Mucosa of descending colon (tissue), 3 donors: Measurements from ENCODE around the gene TMEM53. TPM values are rescaled to one million over a fixed set of nuclear protein-coding genes. Genes with fewer than 3 reads are reported as not detected.

Experiments used
- ATAC-seq: fragments of 200-7000 bp; cut with Tn5 transposase; one replicate; pipeline ENCODE4 v1.9.1; 2020; ENCODE audit warnings: mild to moderate bottlenecking, moderate library complexity
- DNase-seq, 3 donors: peaks; one replicate each; pipeline ENCODE4 v3.0.0-alpha.2; 2020
- H3K36me3 ChIP-seq: fragments of 200-600 bp; one replicate; pipeline ENCODE4 v1.8.0; 2021; ENCODE audit warnings: low read depth, mild to moderate bottlenecking
- H3K4me1 ChIP-seq: fragments of 200-600 bp; one replicate; pipeline ENCODE4 v1.8.0; 2021; ENCODE audit warnings: low read depth, mild to moderate bottlenecking
- H3K4me3 ChIP-seq: fragments of 200-600 bp; one replicate; pipeline ENCODE4 v1.8.0; 2021; ENCODE audit warnings: mild to moderate bottlenecking
- H3K9me3 ChIP-seq: fragments of 200-600 bp; one replicate; pipeline ENCODE4 v1.8.0; 2021; ENCODE audit warnings: mild to moderate bottlenecking
- intact Hi-C, 2 donors: fragments of 100-400 bp; cut with DNase I in 1 of 2; cut with micrococcal nuclease in 1 of 2; formaldehyde crosslinking; loops; one replicate each; pipeline versions ENCODE4 v1.11.0 to v1.11.1; 2022; cut with DNase I, micrococcal nuclease
- total RNA-seq, 3 donors: library from RNA; stranded (reverse); fragmentation: NEBNext Ultra II Directional in 2 of 3; extraction: Animal tissue kit (Norgen Biotek cat#: 25700) in 2 of 3; gene quantifications; one replicate each; pipeline versions ENCODE4 v1.2.1 to v1.2.4, GENCODE V29; 2021 to 2023
- TF ChIP-seq, protein P1 (sequence below): fragments of 200-600 bp; IDR thresholded peaks from one replicate; pipeline ENCODE4 v1.8.0; 2022; ENCODE audit warnings: antibody characterized with exemption, mild to moderate bottlenecking
- donor health status: DM: no; HTN: no; CAD: no; lungs with moderate emphysema.
- donor health status: DM: no; HTN: no; CAD: no.
- donor health status: DM: no; HTN: yes; CAD: no.

TMEM53 gene
- total RNA-seq, 3 donors from 2014 or later = 19.3 to 46.0 (median 36.6) TPM

DNA sequence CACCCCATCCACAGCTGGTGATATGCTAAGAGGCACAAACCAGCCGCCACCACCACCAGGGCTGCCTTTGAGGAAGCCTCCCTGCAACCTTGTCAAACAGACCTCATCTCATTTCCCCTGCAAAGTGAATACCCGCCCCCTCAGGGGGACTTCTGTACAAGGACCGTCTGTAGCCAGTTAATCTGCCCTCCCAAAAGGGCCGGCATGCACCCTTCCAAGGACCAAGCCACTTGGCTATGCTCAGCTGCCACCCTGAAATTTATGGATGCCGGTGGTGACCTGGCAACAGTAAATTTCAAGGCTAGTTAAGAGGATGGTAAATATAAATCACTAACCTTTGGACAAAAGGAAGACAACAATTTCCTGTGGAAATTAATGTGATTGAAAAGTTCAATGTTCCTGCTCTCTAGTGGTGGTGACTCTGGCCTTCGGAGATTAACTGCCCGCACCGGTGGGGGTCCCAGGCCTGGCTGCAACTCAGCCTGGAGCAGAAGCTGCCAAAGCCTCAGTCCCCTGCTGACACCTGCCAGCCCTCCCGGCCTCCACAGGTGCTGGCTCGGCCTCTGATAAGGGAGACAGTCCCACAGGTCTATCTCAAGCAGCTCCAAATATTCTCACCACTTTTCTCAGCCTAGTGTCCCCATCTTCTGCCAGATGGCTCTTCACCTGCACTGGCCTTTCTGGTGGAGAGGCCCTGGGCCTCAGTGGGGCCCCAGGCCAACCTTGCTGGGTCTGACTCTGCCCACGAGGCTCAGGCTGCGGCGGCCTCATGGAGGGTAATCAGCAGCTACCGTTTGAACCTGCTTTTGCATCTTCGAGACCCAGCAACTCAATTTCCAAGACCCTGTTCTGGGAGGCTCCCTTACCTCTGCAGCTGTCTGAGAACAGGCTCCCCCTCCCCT lies 12.2 kb downstream of the TMEM53 start:
- Histone ChIP-seq H3K9me3 (no peaks in the 10 kb centered on the region), H3K4me3 (no peak overlapping the region), H3K4me1 (peaks cover 9% of the 10 kb centered on the region), H3K36me3 (no peaks in the 10 kb centered on the region)
- intact Hi-C loops = no loop called here
- no peak for DNase-seq
- peak; percentile 69 for ATAC-seq
- TF ChIP-seq, protein P1, sequence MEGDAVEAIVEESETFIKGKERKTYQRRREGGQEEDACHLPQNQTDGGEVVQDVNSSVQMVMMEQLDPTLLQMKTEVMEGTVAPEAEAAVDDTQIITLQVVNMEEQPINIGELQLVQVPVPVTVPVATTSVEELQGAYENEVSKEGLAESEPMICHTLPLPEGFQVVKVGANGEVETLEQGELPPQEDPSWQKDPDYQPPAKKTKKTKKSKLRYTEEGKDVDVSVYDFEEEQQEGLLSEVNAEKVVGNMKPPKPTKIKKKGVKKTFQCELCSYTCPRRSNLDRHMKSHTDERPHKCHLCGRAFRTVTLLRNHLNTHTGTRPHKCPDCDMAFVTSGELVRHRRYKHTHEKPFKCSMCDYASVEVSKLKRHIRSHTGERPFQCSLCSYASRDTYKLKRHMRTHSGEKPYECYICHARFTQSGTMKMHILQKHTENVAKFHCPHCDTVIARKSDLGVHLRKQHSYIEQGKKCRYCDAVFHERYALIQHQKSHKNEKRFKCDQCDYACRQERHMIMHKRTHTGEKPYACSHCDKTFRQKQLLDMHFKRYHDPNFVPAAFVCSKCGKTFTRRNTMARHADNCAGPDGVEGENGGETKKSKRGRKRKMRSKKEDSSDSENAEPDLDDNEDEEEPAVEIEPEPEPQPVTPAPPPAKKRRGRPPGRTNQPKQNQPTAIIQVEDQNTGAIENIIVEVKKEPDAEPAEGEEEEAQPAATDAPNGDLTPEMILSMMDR = no peak

- Histone ChIP-seq H3K4me1 (peaks cover 9% of the 10 kb centered on the region), H3K9me3 (no peaks in the 10 kb centered on the region), H3K4me3 (no peak overlapping the region), H3K36me3 (no peaks in the 10 kb centered on the region)
- DNase-seq = peak in 2 of 3 donors; percentile 63 to 73
- intact Hi-C loops = no loop called here
- peak; percentile 65 for ATAC-seq
- TF ChIP-seq, protein P1 = no peak
Measured at GRCh38 chr1:44660176-44660575, 14.1 kb downstream of the TMEM53 start.

- Histone ChIP-seq H3K9me3 (no peaks in the 10 kb centered on the region), H3K4me1 (peaks cover 9% of the 10 kb centered on the region), H3K36me3 (no peaks in the 10 kb centered on the region), H3K4me3 (no peak overlapping the region)
- TF ChIP-seq, protein P1 = no peak
- no peak for DNase-seq
- intact Hi-C loops = no loop called here
- no peak for ATAC-seq
Measured at GRCh38 chr1:44659566-44659965, 14.7 kb downstream of the TMEM53 start.

DNA sequence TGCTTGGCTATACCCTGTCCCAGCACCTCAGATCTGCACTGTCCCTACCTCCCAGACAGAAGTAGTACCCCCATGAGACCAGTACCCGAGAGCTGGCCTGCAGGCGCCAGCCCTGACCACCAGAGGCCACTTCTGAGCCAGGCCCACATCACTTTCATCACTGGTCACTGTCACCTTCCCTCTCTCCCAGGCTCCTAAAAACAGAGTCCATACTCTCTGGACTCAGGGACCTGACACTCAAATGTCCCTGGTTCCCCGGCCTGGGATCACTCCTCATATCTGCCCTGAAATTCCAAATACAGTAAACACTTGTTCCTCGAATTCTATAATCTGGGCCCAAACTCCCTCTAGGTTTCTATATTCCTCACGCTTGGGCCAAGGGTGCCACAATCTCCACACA lies 18.7 kb downstream of the TMEM53 start:
- ATAC-seq = peak; percentile 25
- H3K4me1 ChIP-seq = no peaks in the 10 kb centered on the region
- TF ChIP-seq, protein P1 = peak; percentile 39
- H3K9me3 ChIP-seq = no peaks in the 10 kb centered on the region
- H3K4me3 ChIP-seq = no peak overlapping the region
- no peak for DNase-seq
- H3K36me3 ChIP-seq = no peaks in the 10 kb centered on the region
- intact Hi-C loops = no loop called here

DNA sequence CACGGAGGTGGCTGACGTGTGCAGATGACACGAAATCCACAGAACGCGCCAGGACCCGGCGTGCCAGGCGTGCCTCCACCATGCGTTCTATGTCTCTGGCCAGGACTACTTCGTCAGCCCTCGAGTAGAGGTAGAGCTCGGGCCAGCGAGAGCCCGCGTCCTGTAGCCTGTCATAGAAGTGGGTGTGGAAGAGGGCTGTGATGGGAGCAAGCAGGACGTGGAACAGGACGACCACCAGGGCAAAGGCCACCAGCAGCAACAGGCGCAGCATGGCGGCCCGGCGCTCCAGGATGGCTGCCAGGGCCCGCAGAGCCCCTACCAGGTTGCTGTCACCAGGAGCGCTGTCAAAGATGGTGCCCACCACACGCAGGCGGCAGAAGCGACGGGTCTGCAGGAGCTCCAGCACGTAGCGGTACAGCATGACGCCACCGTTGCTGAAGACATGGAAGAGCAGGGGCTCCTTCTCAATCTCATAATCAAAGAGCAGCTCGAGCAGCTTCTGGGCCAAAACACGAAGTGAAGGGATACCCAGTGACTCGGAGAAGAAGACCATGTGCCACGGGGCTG lies 19.6 kb downstream of the TMEM53 start:
- no peak for ATAC-seq
- H3K4me1 ChIP-seq = no peaks in the 10 kb centered on the region
- intact Hi-C loops = no loop called here
- no peak overlapping the region for H3K4me3 ChIP-seq
- TF ChIP-seq, protein P1 = no peak
- H3K9me3 ChIP-seq = no peaks in the 10 kb centered on the region
- DNase-seq = no peak
- no peaks in the 10 kb centered on the region for H3K36me3 ChIP-seq
